Nucleus accumbens (tissue), 56 donors: ENCODE results near the gene SLC50A1.
"Not testable (repeated sequence)": the region's sequence is repeated elsewhere in the genome, so short reads cannot be mapped to it uniquely, and the experiment has no call there.

Source experiments
- DNase-seq, 56 donors: peaks; one replicate each; lab custom pipeline; 2025; lab: John Stamatoyannopoulos, UW

The SLC50A1 gene

GRCh38 chr1:155168105-155168445 is 32.4 kb downstream of the SLC50A1 start:
- not testable (repeated sequence) for DNase-seq

GRCh38 chr1:155168456-155169210 is 33.0 kb downstream of the SLC50A1 start:
- DNase-seq = no peak

DNA sequence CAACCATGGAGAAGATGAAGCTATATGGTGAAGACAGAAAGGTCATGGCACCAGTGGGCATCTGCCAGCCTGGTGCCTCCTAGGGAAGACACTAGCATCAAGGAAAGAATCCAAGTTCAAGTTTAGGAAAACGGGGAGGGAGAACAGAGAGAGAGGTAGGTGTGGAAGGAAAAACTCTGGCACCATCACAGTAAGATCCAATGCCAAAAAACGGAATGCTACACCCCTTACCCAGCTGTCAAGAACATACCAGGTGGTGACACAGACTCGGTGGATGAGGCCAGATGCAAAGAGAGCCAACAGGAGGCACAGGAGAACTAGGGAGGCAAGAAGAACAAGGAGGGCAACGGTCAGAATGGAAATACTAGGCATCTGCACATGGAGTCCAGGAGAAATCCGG is 33.9 kb downstream of the SLC50A1 start:
- DNase-seq = no peak

DNA sequence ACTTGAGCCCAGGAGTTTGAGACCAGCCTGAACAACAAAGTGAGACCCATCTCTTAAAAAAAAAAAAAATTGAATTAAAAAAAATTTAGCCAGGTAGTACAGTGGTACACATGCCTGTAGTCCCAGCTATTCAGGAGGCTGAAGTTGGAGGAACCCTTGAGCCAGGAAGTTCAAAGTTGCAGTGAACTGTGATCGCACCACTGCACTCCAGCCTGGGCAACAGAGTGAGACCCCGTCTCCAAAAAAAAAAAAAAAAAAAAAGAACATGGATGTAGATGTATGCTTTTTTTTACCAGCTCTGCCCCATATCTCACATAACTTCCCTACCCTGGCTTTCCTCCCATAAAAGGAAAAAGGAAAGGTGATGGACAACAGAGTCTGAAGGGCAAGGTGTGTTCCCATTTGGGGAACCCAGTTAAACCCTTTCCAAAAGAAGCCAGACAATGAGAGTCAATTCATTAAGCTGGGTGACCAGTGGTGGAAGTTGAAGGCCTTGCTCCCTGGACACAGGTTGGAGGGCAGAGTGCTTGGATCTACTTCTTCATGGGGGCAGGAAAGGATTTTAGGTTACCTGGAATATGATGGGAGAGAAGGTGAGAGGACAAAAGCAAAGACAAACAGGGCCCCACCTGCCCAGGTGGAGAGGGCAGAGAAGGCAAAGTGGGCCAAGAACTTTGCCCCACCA is 34.6 kb downstream of the SLC50A1 start:
- DNase-seq = no peak

GRCh38 chr1:155170806-155171205 is 35.2 kb downstream of the SLC50A1 start:
- DNase-seq = no peak

GRCh38 chr1:155171836-155172731 is 36.4 kb downstream of the SLC50A1 start:
- DNase-seq = no peak

GRCh38 chr1:155172732-155173477 is 37.3 kb downstream of the SLC50A1 start, which contains the start of gene KRTCAP2:
TSS of gene KRTCAP2 (minus strand) at chr1:155173304. CDS start at chr1:155173224, 80 bp downstream.
- DNase-seq = peak; percentile 61 to 96 (median 89)

DNA sequence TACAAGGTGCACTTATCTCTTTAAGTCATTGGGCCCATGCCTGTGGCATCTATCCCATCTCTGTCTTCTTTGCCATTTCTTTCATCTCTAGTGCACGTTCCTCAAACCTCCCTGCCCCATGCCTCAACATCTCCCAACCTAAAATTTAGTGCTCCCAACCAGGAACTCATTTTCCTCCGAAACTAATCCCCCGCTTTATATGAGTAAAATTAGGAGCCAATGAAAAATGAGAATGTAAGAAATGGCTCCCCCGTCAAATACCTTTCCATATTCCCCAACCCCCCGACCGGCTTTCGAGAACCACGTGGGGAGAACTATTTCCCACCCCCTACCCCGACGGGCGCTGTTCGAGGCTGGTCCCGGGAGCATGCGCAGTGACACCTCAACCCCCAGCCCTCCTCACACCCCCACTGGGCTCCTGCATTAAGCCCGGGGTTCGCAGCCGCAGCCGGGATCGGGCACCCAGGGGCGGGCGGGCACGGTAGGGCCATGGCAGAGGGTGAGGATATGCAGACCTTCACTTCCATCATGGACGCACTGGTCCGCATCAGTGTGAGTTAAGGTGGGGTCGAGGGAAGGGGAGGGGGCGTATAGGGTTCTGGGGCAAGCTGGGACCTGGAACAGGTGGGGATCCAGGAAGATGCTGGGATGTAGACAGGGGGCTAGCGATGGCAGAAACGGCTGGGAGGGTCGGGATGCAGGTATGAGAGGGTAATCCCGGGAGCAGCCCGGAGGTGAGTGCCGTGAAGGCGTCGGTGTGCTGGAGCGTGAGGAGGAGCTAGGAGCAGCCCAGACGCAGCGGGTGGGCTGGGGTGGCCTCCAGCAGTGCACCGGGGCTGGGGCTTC is 38.0 kb downstream of the SLC50A1 start, which contains the start of gene TRIM46:
TSS of gene TRIM46 (plus strand) at position 372 of the 846 bp plus-strand sequence. CDS start at position 490, 118 bp downstream.
- DNase-seq = peak in 48 of 56 donors; percentile 24 to 88 (median 60)

- DNase-seq = peak in 38 of 56 donors; percentile 20 to 76 (median 49)
Measured at GRCh38 chr1:155174324-155175280, 39.0 kb downstream of the SLC50A1 start.

DNA sequence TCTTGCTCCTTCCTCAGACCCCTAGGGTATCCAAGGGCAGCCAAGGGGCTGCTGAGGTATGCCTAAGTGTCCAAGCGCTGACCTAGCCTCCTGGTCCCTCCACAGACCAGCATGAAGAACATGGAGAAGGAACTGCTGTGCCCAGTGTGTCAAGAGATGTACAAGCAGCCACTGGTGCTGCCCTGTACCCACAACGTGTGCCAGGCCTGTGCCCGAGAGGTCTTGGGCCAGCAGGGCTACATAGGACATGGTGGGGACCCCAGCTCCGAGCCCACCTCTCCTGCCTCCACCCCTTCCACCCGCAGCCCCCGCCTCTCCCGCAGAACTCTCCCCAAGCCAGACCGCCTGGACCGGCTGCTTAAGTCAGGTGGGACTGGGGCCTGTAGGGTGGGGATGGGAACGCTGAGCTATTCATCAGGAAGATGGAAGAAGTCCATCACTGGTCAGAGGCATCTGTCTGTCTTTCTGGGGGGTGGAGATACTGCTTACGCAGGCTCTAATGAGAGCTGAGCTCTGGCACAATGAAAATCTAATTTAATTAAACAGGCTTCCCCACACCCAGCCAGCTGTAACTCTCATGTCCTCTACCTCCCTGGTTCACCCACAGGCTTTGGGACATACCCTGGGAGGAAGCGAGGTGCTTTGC is 39.8 kb downstream of the SLC50A1 start:
- no peak for DNase-seq

DNA sequence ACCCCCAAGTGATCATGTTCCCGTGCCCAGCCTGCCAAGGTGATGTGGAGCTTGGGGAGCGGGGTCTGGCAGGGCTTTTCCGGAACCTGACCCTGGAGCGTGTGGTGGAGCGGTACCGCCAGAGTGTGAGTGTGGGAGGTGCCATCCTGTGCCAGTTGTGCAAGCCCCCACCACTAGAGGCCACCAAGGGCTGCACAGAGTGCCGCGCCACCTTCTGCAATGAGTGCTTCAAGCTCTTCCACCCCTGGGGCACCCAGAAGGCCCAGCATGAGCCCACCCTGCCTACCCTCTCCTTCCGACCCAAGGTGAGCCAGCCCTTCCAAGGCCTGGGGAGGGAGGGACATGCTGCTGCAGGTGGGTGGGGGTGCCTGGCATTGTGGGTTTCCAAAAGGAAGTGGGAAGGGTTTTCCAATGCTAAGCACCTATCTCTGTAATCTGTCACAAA is 40.3 kb downstream of the SLC50A1 start:
- DNase-seq = peak in 10 of 56 donors; percentile 17 to 49 (median 30)

DNA sequence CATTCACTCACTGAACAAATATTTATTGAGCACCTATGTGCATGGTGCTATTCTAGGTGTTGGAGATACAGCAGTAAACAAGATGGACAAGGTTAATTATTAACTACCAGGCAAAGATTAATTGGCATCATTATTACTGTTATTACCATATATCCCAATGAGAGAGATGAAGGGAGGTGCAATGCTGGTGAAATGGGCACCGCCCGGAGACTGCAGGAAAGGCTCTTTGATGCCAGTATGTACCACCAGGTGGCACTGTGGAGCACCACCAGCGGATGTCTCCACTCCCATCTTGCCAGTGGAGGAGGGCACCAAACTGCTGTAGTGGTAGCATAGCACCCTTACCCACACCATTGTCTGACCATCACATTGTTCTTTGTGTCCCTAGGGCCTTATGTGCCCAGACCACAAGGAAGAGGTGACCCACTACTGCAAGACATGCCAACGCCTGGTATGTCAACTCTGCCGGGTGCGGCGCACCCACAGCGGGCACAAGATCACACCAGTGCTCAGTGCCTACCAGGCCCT is 41.0 kb downstream of the SLC50A1 start:
- peak in 51 of 56 donors; percentile 23 to 93 (median 66) for DNase-seq

GRCh38 chr1:155177192-155177917 is 41.7 kb downstream of the SLC50A1 start:
- no peak for DNase-seq

DNA sequence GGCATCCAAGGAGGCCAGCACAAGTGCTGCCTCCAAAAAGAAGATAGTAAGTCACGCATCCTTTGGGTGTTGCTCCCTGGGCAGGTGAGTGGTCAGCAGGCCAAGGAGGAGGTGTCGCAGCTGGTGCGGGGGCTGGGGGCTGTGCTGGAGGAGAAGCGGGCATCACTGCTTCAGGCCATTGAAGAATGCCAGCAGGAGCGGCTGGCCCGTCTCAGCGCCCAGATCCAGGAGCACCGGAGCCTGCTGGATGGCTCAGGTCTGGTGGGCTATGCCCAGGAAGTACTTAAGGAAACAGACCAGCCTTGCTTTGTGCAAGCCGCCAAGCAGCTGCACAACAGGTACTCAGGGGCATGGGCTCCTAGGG is 42.2 kb downstream of the SLC50A1 start:
- DNase-seq = no peak

DNA sequence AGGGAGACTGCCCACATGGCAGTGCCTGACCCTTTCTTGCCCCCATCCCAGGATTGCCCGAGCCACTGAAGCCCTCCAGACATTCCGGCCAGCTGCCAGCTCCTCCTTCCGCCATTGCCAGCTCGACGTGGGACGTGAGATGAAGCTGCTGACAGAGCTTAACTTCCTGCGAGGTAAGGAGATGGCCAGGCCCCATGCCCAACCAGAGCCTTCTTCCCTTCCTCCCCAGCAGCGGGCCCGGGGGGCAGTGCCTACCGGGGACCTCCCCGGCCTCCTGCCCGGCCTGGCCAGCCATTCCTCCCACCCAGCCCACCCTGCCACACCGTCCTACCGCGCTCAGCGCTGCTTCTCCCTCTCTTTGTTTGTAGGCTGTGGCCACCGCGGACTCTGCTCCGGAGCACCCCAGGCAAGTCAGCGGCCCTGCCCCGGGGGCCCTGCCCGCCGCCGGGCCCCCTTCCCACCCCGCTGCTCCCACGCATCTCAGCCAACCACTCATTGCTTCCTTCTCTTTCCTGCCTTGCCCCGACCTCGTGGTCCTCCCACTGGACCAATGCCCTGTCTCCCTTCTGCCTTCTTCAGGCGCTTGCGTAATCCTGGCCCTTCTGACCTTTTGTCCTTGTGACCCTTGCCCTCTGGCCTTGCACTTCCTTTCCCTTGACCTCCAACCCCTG is 42.9 kb downstream of the SLC50A1 start:
- no peak for DNase-seq
